HepG2 (cell line): ENCODE results near the gene GPS1. TPM values are rescaled to one million over a fixed set of nuclear protein-coding genes. Genes with fewer than 3 reads are reported as not detected.

Experiments
- ARID5B ChIP-seq: IDR thresholded peaks from 2 replicates; pipeline ENCODE4 v1.4.0; 2020; ENCODE audit warnings: mild to moderate bottlenecking, missing genetic modification reagents
- ATF1 ChIP-seq: IDR thresholded peaks from 2 replicates; pipeline ENCODE4 v1.6.1; 2016; ENCODE audit warnings: mild to moderate bottlenecking, control low read depth
- ATF4 ChIP-seq, 2 experiments: fragments of 450-650 bp in 1 of 2; sonication (generic) in 1 of 2; formaldehyde crosslinking; IDR thresholded peaks; 2 replicates each; pipeline versions ENCODE4 v1.5.0 to v1.8.0; 2020 to 2022; ENCODE audit warnings: mild to moderate bottlenecking in 1 of 2, missing genetic modification reagents in 1 of 2
- GMEB1 ChIP-seq: sonication (generic); formaldehyde crosslinking; IDR thresholded peaks from 2 replicates; pipeline ENCODE4 v1.5.1; 2020; ENCODE audit warnings: missing genetic modification reagents, mild to moderate bottlenecking, borderline replicate concordance
- GZF1 ChIP-seq: sonication (generic); formaldehyde crosslinking; IDR thresholded peaks from 2 replicates; pipeline ENCODE4 v1.5.1; 2020; ENCODE audit warnings: mild to moderate bottlenecking, missing genetic modification reagents
- KDM2A ChIP-seq: sonication (generic); formaldehyde crosslinking; IDR thresholded peaks from 2 replicates; pipeline ENCODE4 v1.4.0; 2020; ENCODE audit warnings: low read depth, missing genetic modification reagents, borderline replicate concordance
- MED13 ChIP-seq: sonication (generic); formaldehyde crosslinking; IDR thresholded peaks from 2 replicates; pipeline ENCODE4 v1.5.0; 2020; ENCODE audit warnings: missing genetic modification reagents
- MXI1 ChIP-seq: IDR thresholded peaks from 3 replicates; pipeline ENCODE4 v1.6.1; 2012; ENCODE audit warnings: low read depth, low read length, inconsistent platforms, borderline replicate concordance
- NPAS2 ChIP-seq: sonication (generic); formaldehyde crosslinking; IDR thresholded peaks from 2 replicates; pipeline ENCODE4 v1.8.0; 2022; ENCODE audit warnings: mild to moderate bottlenecking, missing genetic modification reagents, borderline replicate concordance
- NR2C2 ChIP-seq: sonication (generic); formaldehyde crosslinking; IDR thresholded peaks from 2 replicates; pipeline ENCODE4 v1.4.0; 2020; ENCODE audit warnings: missing genetic modification reagents, mild to moderate bottlenecking, moderate library complexity, borderline replicate concordance
- PRPF4 ChIP-seq: fragments of 200-400 bp; formaldehyde crosslinking; IDR thresholded peaks from 2 replicates; pipeline ENCODE4 v1.6.1; 2016; ENCODE audit warnings: low read length, low read depth; ENCODE audit not compliant: poor library complexity, severe bottlenecking
- RFX5 ChIP-seq: IDR thresholded peaks from 2 replicates; pipeline ENCODE4 v1.6.1; 2011; ENCODE audit warnings: low read depth, low read length, improper control_type of control experiment
- ZNF232 ChIP-seq: sonication (generic); formaldehyde crosslinking; IDR thresholded peaks from 2 replicates; pipeline ENCODE4 v1.4.0; 2020; ENCODE audit warnings: missing genetic modification reagents, borderline replicate concordance
- ZNF276 ChIP-seq: sonication (generic); formaldehyde crosslinking; IDR thresholded peaks from 2 replicates; pipeline ENCODE4 v1.4.0; 2020; ENCODE audit warnings: mild to moderate bottlenecking, low read depth, missing genetic modification reagents
- ZNF296 ChIP-seq: sonication (generic); formaldehyde crosslinking; conservative IDR thresholded peaks from 2 replicates; pipeline ENCODE4 v1.5.0; 2020; ENCODE audit warnings: mild to moderate bottlenecking, missing genetic modification reagents
- ZNF354B ChIP-seq: sonication (generic); formaldehyde crosslinking; IDR thresholded peaks from 2 replicates; pipeline ENCODE4 v1.8.0; 2022; ENCODE audit warnings: mild to moderate bottlenecking, missing genetic modification reagents
- ZNF460 ChIP-seq: sonication (generic); formaldehyde crosslinking; IDR thresholded peaks from 2 replicates; pipeline ENCODE4 v1.5.1; 2020; ENCODE audit warnings: missing genetic modification reagents, mild to moderate bottlenecking, borderline replicate concordance
- ZNF484 ChIP-seq: sonication (generic); formaldehyde crosslinking; IDR thresholded peaks from 2 replicates; pipeline ENCODE4 v1.5.1; 2020; ENCODE audit warnings: mild to moderate bottlenecking, low read depth, missing genetic modification reagents, borderline replicate concordance
- ZNF550 ChIP-seq: sonication (generic); formaldehyde crosslinking; IDR thresholded peaks from 2 replicates; pipeline ENCODE4 v1.4.0; 2020; ENCODE audit warnings: mild to moderate bottlenecking, missing genetic modification reagents, borderline replicate concordance
- ZNF713 ChIP-seq: sonication (generic); formaldehyde crosslinking; IDR thresholded peaks from 2 replicates; pipeline ENCODE4 v1.4.0; 2020; ENCODE audit warnings: mild to moderate bottlenecking, missing genetic modification reagents
- ZNF788 ChIP-seq: sonication (generic); formaldehyde crosslinking; IDR thresholded peaks from 2 replicates; pipeline ENCODE4 v1.5.0; 2020; ENCODE audit warnings: mild to moderate bottlenecking, missing genetic modification reagents, borderline replicate concordance
- polyA plus RNA-seq, 8 experiments: library from polyadenylated mRNA; depleted of rRNA in 3 of 8; stranded (reverse) in 7 of 8; unstranded in 1 of 8; fragments of >200 nt; fragmentation: Illumina TruSeq in 4 of 8; extraction: Trizol in 4 of 8; gene quantifications; 2 replicates each; pipeline versions ENCODE4 v1.2.1 to v1.2.3, GENCODE V29; 2011 to 2016; ENCODE audit warnings: low read depth in 4 of 8, missing spikeins in 1 of 8, mixed read lengths in 1 of 8; ENCODE audit not compliant: insufficient read depth in 1 of 8
- total RNA-seq, 5 experiments: library from RNA; depleted of rRNA; stranded (reverse); fragments of >200 nt; fragmentation: Illumina TruSeq; extraction: Trizol; gene quantifications; 2 replicates each; pipeline ENCODE4 v1.2.3, GENCODE V29; 2016; ENCODE audit warnings: low read depth in 1 of 5

The GPS1 gene
- total and polyA plus RNA-seq, 2 of the 13 experiments (the other 11 are each of a cell fraction or from before 2014, with no cell fraction given) = 124 to 128 TPM

GRCh38 chr17:82097184-82097918 is 45.7 kb downstream of the GPS1 start (continued):
- TF ChIP-seq GMEB1 (no peak; the same call in 1 of the 2 replicates), NR2C2 (no peak; the same call in 1 of the 2 replicates), ZNF788 (CRISPR knock-in tag) (no peak), ZNF550 (CRISPR knock-in tag) (no peak), ZNF354B (CRISPR knock-in tag) (no peak), PRPF4 (no peak), NPAS2 (CRISPR knock-in tag) (no peak), ZNF276 (no peak), ZNF296 (CRISPR knock-in tag) (no peak), ZNF713 (CRISPR knock-in tag) (no peak), ATF4 (CRISPR knock-in tag; IDR thresholded peaks at IDR 0.05) (peak in 1 of 2 experiments; percentile 54; a peak in 1 of 4 replicates), RFX5 (no peak), ARID5B (no peak), ZNF484 (CRISPR knock-in tag) (no peak), MED13 (CRISPR knock-in tag) (no peak), ATF1 (CRISPR knock-in tag) (no peak), ZNF460 (no peak), ZNF232 (CRISPR knock-in tag) (0 out of 2 replicates have a peak, but pooled peaks have one; percentile 22), KDM2A (CRISPR knock-in tag) (peak; percentile 51; the same call in 1 of the 2 replicates), MXI1 (0 out of 3 replicates have a peak, but pooled peaks have one; percentile 43), GZF1 (0 out of 2 replicates have a peak, but pooled peaks have one; percentile 12)
